Sigmoid colon (tissue), 4 donors: Measurements from ENCODE around the gene CFAP69.

Experiments
- POLR2AphosphoS5 ChIP-seq, 4 donors: sonication (generic); formaldehyde crosslinking; IDR thresholded peaks; one replicate each; pipeline ENCODE4 v1.6.1; 2017; ENCODE audit warnings: antibody characterized with exemption in 4 of 4
- TF ChIP-seq, protein P1 (sequence below), 4 experiments: fragments of 450-650 bp in 3 of 4; fragments of 200-600 bp in 1 of 4; IDR thresholded peaks; one replicate each; pipeline ENCODE4 v1.5.1; 2016 to 2019; ENCODE audit warnings: antibody characterized with exemption in 4 of 4, mild to moderate bottlenecking in 3 of 4, moderate library complexity in 2 of 4

- TF ChIP-seq, protein P1, sequence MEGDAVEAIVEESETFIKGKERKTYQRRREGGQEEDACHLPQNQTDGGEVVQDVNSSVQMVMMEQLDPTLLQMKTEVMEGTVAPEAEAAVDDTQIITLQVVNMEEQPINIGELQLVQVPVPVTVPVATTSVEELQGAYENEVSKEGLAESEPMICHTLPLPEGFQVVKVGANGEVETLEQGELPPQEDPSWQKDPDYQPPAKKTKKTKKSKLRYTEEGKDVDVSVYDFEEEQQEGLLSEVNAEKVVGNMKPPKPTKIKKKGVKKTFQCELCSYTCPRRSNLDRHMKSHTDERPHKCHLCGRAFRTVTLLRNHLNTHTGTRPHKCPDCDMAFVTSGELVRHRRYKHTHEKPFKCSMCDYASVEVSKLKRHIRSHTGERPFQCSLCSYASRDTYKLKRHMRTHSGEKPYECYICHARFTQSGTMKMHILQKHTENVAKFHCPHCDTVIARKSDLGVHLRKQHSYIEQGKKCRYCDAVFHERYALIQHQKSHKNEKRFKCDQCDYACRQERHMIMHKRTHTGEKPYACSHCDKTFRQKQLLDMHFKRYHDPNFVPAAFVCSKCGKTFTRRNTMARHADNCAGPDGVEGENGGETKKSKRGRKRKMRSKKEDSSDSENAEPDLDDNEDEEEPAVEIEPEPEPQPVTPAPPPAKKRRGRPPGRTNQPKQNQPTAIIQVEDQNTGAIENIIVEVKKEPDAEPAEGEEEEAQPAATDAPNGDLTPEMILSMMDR (IDR thresholded peaks at IDR 0.05), result no peak
- TF ChIP-seq POLR2AphosphoS5 (IDR thresholded peaks at IDR 0.05), result no peak
These were observed 28.2 kb upstream of the CFAP69 start for GRCh38 chr7:90216771-90217170.
